GM12878 (cell line): Measurements from ENCODE around the gene SSBP2. TPM values are rescaled to one million over a fixed set of nuclear protein-coding genes. Genes with fewer than 3 reads are reported as not detected.

Source experiments
- ATAC-seq: fragments of 200-7000 bp; cut with Tn5 transposase; 3 replicates; pipeline ENCODE4 v1.9.1; 2020; ENCODE audit warnings: mild to moderate bottlenecking, moderate library complexity
- BruUV-seq: library from RNA; stranded (reverse); fragments of 400-500 nt; replicated peaks from 2 replicates; lab custom pipeline; 2021; lab: Mats Ljungman, UMichigan
- CTCF ChIA-PET: fragments of 300-600 bp; sonication (Branson Sonifier 250); formaldehyde crosslinking; extraction: SDS; loops from one replicate; lab custom pipeline; 2021; ENCODE audit warnings: inconsistent platforms; lab: Yijun Ruan, JAX
- POLR2A ChIA-PET: fragments of 350-600 bp; formaldehyde crosslinking; extraction: SDS; loops from one replicate; lab custom pipeline; 2021; ENCODE audit warnings: inconsistent platforms; lab: Charles Lee
- RAD21 ChIA-PET: fragments of 300-600 bp; sonication (Branson Sonifier 250); formaldehyde crosslinking; loops from one replicate; lab custom pipeline; 2023; ENCODE audit warnings: antibody characterized with exemption; ENCODE audit not compliant: unreplicated experiment; lab: Charles Lee
- SMC1A ChIA-PET: fragments of 300-600 bp; sonication (Branson Sonifier 250); formaldehyde crosslinking; loops from one replicate; lab custom pipeline; 2023; ENCODE audit not compliant: unreplicated experiment, uncharacterized antibody; lab: Charles Lee
- DNase-seq: peaks from one replicate; pipeline ENCODE4 v3.0.0-alpha.2; 2011; ENCODE audit warnings: low read depth, low spot score
- FAIRE-seq: peaks from 3 replicates; lab custom pipeline; 2011; peaks lifted over from hg19 to GRCh38; lab: Jason Lieb, UNC
- H2AFZ ChIP-seq: 2 replicates; pipeline ENCODE4 v1.6.0; 2011; ENCODE audit warnings: low read depth, low read length, control low read depth; ENCODE audit not compliant: control insufficient read depth
- H3K27ac ChIP-seq: 2 replicates; pipeline ENCODE4 v1.5.1; 2011; ENCODE audit warnings: control low read depth; ENCODE audit not compliant: control insufficient read depth, insufficient read depth
- H3K27me3 ChIP-seq, 2 experiments: replicated peaks in 1 of 2; 2 replicates each; pipeline versions ENCODE4 v1.6.0 to v1.6.1; 2011; ENCODE audit warnings: low read length in 1 of 2; ENCODE audit not compliant: control insufficient read depth in 2 of 2, insufficient read depth in 2 of 2
- H3K36me3 ChIP-seq, 2 experiments: 2 replicates each; pipeline ENCODE4 v1.5.1; 2011; ENCODE audit warnings: low read length in 1 of 2; ENCODE audit not compliant: control insufficient read depth in 2 of 2, insufficient read depth in 2 of 2
- H3K4me1 ChIP-seq: 2 replicates; pipeline ENCODE4 v1.6.1; 2011; ENCODE audit warnings: mild to moderate bottlenecking, low read length, moderate library complexity, mixed read lengths; ENCODE audit not compliant: control insufficient read depth, insufficient read depth
- H3K4me2 ChIP-seq: 2 replicates; pipeline ENCODE4 v1.6.0; 2011; ENCODE audit warnings: control low read depth; ENCODE audit not compliant: control insufficient read depth, insufficient read depth
- H3K4me3 ChIP-seq: fragments of 200-600 bp; sonication (generic); 2 replicates; pipeline ENCODE4 v1.5.1; 2016
- H3K79me2 ChIP-seq: 2 replicates; pipeline ENCODE4 v1.6.0; 2011; ENCODE audit warnings: low read length; ENCODE audit not compliant: control insufficient read depth, insufficient read depth
- H3K9ac ChIP-seq: 2 replicates; pipeline ENCODE4 v1.8.0; 2011; ENCODE audit warnings: low read length, control low read depth, mixed read lengths; ENCODE audit not compliant: control insufficient read depth, insufficient read depth
- H3K9me3 ChIP-seq: replicated peaks from 3 replicates; pipeline ENCODE4 v1.5.1; 2011; ENCODE audit warnings: mild to moderate bottlenecking, low read length; ENCODE audit not compliant: control insufficient read depth, insufficient read depth
- H4K20me1 ChIP-seq: 2 replicates; pipeline ENCODE4 v1.6.0; 2011; ENCODE audit not compliant: control insufficient read depth, insufficient read depth
- ATF3 ChIP-seq: IDR thresholded peaks from 2 replicates; pipeline ENCODE4 v1.6.1; 2011; ENCODE audit warnings: low read depth, mild to moderate bottlenecking, low read length, moderate library complexity, borderline replicate concordance; ENCODE audit errors: extremely low read depth
- BCL3 ChIP-seq: IDR thresholded peaks from 2 replicates; pipeline ENCODE4 v1.6.1; 2011; ENCODE audit warnings: borderline replicate concordance, low read depth, mild to moderate bottlenecking, moderate library complexity, low read length; ENCODE audit not compliant: insufficient read depth, poor library complexity, severe bottlenecking
- CBX5 ChIP-seq: sonication (generic); IDR thresholded peaks from 2 replicates; pipeline ENCODE4 v1.6.1; 2016; ENCODE audit warnings: low read depth, moderate library complexity, mild to moderate bottlenecking, inconsistent platforms
- CHD2 ChIP-seq: IDR thresholded peaks from 2 replicates; pipeline ENCODE4 v1.6.1; 2011; ENCODE audit warnings: low read depth, low read length, improper control_type of control experiment, borderline replicate concordance
- CUX1 ChIP-seq: IDR thresholded peaks from 2 replicates; pipeline ENCODE4 v1.6.1; 2012; ENCODE audit warnings: improper control_type of control experiment, low read depth, low read length; ENCODE audit not compliant: insufficient replicate concordance
- GABPA ChIP-seq: IDR thresholded peaks from 2 replicates; pipeline ENCODE4 v1.6.1; 2014; ENCODE audit warnings: antibody characterized with exemption, low read depth, mild to moderate bottlenecking, inconsistent platforms
- RELB ChIP-seq: fragments of 450-650 bp; IDR thresholded peaks from 2 replicates; pipeline ENCODE4 v1.6.1; 2017; ENCODE audit warnings: low read depth, mild to moderate bottlenecking, moderate library complexity
- SMC3 ChIP-seq: IDR thresholded peaks from 2 replicates; pipeline ENCODE4 v1.6.1; 2011; ENCODE audit warnings: low read length, improper control_type of control experiment, borderline replicate concordance
- ZBTB11 ChIP-seq: fragments of 450-650 bp; formaldehyde crosslinking; IDR thresholded peaks from 2 replicates; pipeline ENCODE4 v1.5.0; 2022; ENCODE audit warnings: mild to moderate bottlenecking, missing genetic modification characterization
- WGBS: methylation state at CpG from one replicate; pipeline ENCODE4 v1.1.6; 2016; ENCODE audit warnings: low lambda C conversion rate; ENCODE audit not compliant: insufficient replicate concordance, insufficient coverage; ENCODE audit errors: missing lambda C conversion rate; 5-methylcytosine and 5-hydroxymethylcytosine counted together
- in situ Hi-C: fragments of 300-500 bp; cut with MboI; formaldehyde crosslinking; loops from 9 replicates; pipeline ENCODE4 v1.14.3; 2018; ENCODE audit warnings: mixed read lengths
- intact Hi-C: fragments of 100-400 bp; cut with micrococcal nuclease; formaldehyde crosslinking; loops from one replicate; pipeline ENCODE4 v1.14.2; 2022; ENCODE audit not compliant: unreplicated experiment
- polyA plus RNA-seq, 11 experiments: library from polyadenylated mRNA; depleted of rRNA in 4 of 11; unstranded in 6 of 11; stranded (reverse) in 5 of 11; fragments of >200 nt; fragmentation: Nextera tagmentation in 4 of 11; fragmentation: Illumina TruSeq in 1 of 11; extraction: Ambion mirVana in 4 of 11; extraction: Trizol in 1 of 11; gene quantifications; 1 replicate in 1 of 11; 2 replicates in 10 of 11; pipeline versions ENCODE4 v1.2.1 to v1.2.3, GENCODE V29; 2011 to 2016; ENCODE audit warnings: inconsistent platforms in 2 of 11, missing spikeins in 2 of 11, low read depth in 1 of 11
- total RNA-seq, 4 experiments: library from RNA; depleted of rRNA in 3 of 4; stranded (reverse); fragments of >200 nt in 3 of 4; fragmentation: Illumina TruSeq in 1 of 4; extraction: Trizol in 1 of 4; gene quantifications; 2 replicates each; pipeline versions ENCODE4 v1.2.1 to v1.2.3, GENCODE V29; 2013 to 2021

Gene SSBP2
- total and polyA plus RNA-seq, 10 of the 15 experiments (the other 5 are each of a cell fraction or from before 2014, with no cell fraction given): 52.2 to 132 (median 110) TPM

- SMC1A ChIA-PET: no interaction called here
- Histone ChIP-seq H3K9me3 (peaks cover 7% of the 10 kb centered on the region), H4K20me1 (no peaks in the 10 kb centered on the region), H3K79me2 (peaks cover 36% of the 10 kb centered on the region), H3K4me3 (no peak overlapping the region), H3K4me1 (no peaks in the 10 kb centered on the region), H3K4me2 (no peak overlapping the region), H3K36me3 (peaks cover 0 to 7% of the 10 kb centered on the region in 2 experiments; a peak in 2 of 4 replicates), H2AFZ (no peak overlapping the region), H3K27me3 (no peaks in the 10 kb centered on the region), H3K27ac (no peak overlapping the region), H3K9ac (no peak overlapping the region)
- intact Hi-C loops (no loop called here), in situ Hi-C loops (no loop called here)
- no peak for TF ChIP-seq RELB
- TF ChIP-seq ZBTB11 (CRISPR knock-in tag): no peak
- no peak for TF ChIP-seq CHD2
- no peak for TF ChIP-seq SMC3
- no peak for TF ChIP-seq BCL3
- no peak for TF ChIP-seq GABPA
- no peak for TF ChIP-seq ATF3
- no peak for TF ChIP-seq CBX5
- no peak for TF ChIP-seq CUX1
- RAD21 ChIA-PET: no interaction called here
- ATAC-seq (no peak), DNase-seq (no peak), FAIRE-seq (no peak)
- POLR2A ChIA-PET: interaction anchor here (0.6 kb wide), 1 partner anchor 105 kb away, joined by 3 read pairs; no protein-coding TSS in a partner anchor
- BruUV-seq: no TSS peak
- CTCF ChIA-PET: no interaction called here
- 100% methylated on average over 5 of the region's 5 CpGs for WGBS
Observed at GRCh38 chr5:81688215-81688614, 62.7 kb downstream of the SSBP2 start.
